GM19023 (cell line): ENCODE data around the gene AAMP.
"Not testable (repeated sequence)": the region's sequence is repeated elsewhere in the genome, so short reads cannot be mapped to it uniquely, and the experiment has no call there.

Experiments
- ATAC-seq: cut with Tn5 transposase; IDR thresholded peaks from one replicate; pipeline ENCODE4 v1.9.1; 2021; ENCODE audit warnings: mild to moderate bottlenecking, moderate library complexity; ENCODE audit not compliant: unreplicated experiment

The AAMP gene

GRCh38 chr2:218276986-218277755 is 7.2 kb upstream of the AAMP start:
- ATAC-seq, result no peak

GRCh38 chr2:218275371-218276072 is 5.6 kb upstream of the AAMP start:
- ATAC-seq, result no peak

DNA sequence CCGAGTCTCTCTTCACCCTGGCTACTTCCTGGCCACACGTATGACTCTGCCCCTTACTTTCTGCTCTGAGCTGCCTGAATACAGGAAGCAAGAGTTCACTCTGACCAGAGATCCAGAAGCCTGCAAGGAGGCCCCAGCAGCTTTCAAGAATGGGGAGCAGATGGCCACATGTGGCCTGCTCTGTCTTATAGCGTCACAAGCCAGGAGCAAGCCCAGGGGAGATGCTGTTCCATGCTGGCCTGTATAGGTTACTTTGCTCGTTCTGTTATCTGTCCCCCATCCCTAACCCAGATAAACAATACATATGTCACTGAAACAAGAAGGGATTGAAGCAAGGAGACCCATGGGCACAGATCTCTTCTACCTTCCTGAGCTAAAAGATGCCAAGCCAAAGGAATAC is 4.6 kb upstream of the AAMP start:
- ATAC-seq, result no peak

- ATAC-seq, result no peak
Observed at GRCh38 chr2:218273908-218274249, 3.9 kb upstream of the AAMP start.

DNA sequence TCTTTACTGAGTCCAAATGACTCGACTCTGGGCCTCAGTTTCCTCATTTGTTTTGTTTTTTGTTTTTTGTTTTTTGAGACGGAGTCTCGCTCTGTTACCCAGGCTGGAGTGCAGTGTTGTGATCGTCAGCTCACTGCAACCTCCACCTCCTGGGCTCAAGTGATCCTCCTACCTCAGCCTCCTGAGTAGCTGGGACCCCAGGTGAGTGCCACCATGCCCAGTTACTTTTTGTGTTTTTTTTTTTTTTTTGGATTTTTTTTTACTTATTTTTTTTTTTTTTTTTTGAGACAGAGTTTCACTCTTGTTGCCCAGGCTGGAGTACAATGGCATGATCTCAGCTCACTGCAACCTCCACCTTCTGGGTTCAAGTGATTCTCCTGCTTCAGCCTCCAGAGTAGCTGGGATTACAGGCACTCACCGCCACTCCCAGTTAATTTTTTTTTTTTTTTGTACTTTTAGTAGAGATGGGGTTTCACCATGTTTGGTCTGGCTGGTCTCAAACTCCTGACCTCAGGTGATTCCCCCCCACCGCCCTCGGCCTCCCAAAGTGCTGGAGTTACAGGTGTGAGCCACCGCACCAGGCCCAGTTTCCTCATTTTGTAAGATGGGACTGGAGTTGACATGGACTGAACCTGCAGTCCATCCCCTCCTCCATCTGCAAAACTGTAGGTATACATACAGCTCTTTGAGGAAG is 3.4 kb upstream of the AAMP start:
- not testable (repeated sequence) for ATAC-seq

GRCh38 chr2:218272531-218273212 is 2.7 kb upstream of the AAMP start:
- ATAC-seq, result no peak

- no peak for ATAC-seq
Observed at GRCh38 chr2:218271865-218272530, 2.1 kb upstream of the AAMP start.

- ATAC-seq, result no peak
Observed at GRCh38 chr2:218271487-218271797, 1.5 kb upstream of the AAMP start.

DNA sequence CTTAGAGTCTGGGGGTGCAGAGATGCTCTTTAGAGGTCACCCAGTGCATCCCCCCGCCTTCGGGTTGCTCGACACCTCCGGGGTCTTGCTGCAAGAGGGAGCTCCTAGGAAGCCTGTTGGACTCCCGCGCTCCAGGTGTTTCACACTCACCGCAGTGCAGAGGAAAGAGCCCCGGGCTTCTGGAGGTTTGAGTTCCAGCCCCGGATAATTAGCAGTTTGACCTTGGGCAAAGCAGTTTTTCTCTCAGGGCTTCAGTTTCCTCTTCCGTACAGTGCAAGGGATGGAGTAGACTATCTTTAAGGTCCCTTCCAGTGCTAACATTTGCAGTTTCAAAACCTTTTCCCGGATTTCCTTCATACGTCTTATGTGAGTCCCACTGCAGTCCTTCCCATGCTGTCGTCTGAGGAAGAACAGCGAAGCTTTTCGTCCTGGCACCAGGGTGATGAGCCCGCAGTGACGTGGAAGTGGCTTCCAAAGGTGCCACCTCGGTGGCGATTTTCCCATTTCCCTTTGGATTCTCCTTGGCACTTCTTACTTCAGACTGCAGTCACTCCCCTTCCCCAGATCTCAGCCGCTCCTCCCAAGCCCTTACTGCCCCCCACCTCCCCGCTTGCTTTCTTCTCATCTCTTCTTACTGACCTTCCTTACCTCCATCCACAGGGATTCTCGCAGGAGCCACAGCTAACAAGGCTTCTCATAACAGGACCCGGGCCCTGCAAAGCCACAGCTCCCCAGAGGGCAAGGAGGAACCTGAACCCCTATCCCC is 967 bp upstream of the AAMP start:
- ATAC-seq, result no peak

DNA sequence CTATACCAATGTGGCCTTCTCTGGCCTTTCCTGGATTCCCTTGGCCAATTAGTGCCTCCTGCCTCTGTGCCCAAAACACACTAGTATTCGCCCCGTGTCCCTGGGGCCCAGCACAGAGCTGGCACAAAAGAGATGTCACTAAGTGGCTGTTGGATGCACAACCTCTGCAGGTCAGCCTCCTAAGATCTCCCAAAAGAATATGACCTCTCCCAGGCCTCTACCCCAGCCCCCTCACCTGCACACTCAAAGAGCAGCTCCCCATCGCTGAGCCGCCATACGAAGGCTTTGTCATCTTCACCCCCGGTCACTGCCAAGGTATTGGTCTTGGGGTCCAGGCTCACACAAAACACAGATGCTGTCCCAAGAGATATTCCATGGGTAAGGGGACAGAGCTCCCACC is 2.7 kb downstream of the AAMP start:
- no peak for ATAC-seq

DNA sequence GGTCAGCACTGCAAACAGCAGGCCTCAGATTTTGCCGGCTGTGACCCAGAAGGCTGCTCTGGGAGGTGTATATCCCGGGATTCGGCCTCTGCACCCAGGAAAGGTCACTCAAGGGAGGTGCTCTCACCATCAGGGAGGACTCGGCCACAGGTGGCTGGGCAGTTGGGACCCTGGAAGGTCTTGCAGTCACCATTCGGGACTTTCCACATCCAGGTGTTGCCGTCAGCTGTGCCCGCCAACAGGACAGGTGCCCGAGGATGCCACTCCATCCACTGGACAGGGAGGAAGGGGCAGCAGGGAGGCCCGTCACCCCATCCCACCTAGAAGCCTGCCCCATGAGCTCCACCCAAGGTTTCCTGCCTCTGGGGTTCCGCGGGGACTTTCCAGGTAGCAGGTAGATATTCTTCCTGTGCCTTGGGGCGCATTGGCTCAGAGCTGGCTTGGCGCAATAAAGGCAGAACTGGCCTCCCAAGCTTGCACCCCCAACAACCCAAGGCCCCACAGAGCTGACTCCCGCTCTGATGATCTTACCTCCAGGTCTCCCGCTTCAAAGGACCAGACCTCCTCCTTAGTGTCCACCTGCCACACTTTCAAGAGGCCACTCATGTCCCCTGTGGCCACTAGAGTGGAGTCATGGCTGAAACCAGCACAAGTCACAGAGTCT is 3.5 kb downstream of the AAMP start:
- ATAC-seq, result no peak

DNA sequence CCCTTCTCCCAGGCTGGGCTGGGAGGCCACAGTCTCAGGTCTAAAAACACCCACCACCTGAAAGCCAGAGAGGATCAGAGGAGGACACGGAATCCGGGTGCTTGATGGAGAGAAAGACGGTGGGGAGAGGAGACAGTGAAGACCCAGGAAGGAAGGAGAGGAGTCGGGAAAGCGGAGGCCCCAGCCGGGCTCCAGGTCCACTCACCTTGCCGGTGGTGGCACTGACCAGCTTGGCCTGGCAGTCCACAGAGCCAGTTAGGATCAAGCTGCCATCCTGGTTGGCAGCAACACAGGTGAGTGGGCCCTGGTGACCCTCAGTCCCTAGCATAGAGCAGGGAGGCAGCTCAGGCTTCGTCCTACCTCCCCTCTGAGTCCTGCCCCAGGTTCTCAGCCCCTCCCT is 4.3 kb downstream of the AAMP start:
- ATAC-seq, result no peak

- no peak for ATAC-seq
Observed at GRCh38 chr2:218264773-218265561, 5.0 kb downstream of the AAMP start.

- ATAC-seq, result no peak
Observed at GRCh38 chr2:218263817-218264641, 5.9 kb downstream of the AAMP start.

- no peak for ATAC-seq
Observed at GRCh38 chr2:218262631-218263586, 7.0 kb downstream of the AAMP start.

DNA sequence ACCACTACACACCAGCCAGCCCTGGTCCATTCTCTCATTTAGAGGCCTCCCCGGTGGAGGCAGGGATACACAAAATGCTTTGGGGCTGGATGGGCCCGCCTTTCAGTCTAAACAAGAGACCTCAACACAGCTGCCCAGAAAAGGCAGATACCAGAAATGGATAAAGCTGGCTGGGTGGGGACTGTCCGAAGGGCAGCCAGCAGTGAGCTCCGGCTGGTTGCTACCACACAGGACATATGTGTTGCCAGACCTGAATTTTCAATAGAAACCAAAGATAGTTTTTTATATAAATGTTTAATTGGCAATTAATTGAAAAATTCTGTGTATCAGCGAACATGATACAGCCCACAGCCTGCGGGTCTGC is 7.7 kb downstream of the AAMP start:
- ATAC-seq, result no peak
